GM23338 (cell line): Measurements from ENCODE around the gene NAE1. TPM values are rescaled to one million over a fixed set of nuclear protein-coding genes. Genes with fewer than 3 reads are reported as not detected.

Source experiments
- CTCF ChIP-seq, 2 experiments: fragments of 200-600 bp in 1 of 2; sonication (generic) in 1 of 2; conservative IDR thresholded peaks; 2 replicates each; pipeline versions ENCODE4 v1.5.1 to v1.6.1; 2016 to 2017; ENCODE audit warnings: antibody characterized with exemption in 2 of 2, low read depth in 2 of 2, mild to moderate bottlenecking in 2 of 2, moderate library complexity in 1 of 2
- EZH2phosphoT487 ChIP-seq: fragments of 200-600 bp; sonication (generic); IDR thresholded peaks from one replicate; pipeline ENCODE4 v1.8.1; 2018; ENCODE audit warnings: antibody characterized with exemption; ENCODE audit not compliant: unreplicated experiment
- ZNF331 ChIP-seq: fragments of 250-450 bp; sonication (Bioruptor Pico); IDR thresholded peaks from 2 replicates; pipeline ENCODE4 v1.5.0; 2020; ENCODE audit warnings: low read depth, mild to moderate bottlenecking, moderate library complexity
- ZNF462 ChIP-seq: fragments of 250-450 bp; sonication (Bioruptor Pico); IDR thresholded peaks from 2 replicates; pipeline ENCODE4 v1.5.0; 2020; ENCODE audit warnings: mild to moderate bottlenecking, moderate library complexity
- polyA plus RNA-seq: library from polyadenylated mRNA; unstranded; fragments of >200 nt; fragmentation: Nextera tagmentation; extraction: Ambion mirVana; gene quantifications from 2 replicates; pipeline ENCODE4 v1.2.1, GENCODE V29; 2016
- total RNA-seq: library from RNA; depleted of rRNA; stranded (reverse); fragments of >200 nt; shearing (Covaris generic); gene quantifications from 2 replicates; pipeline ENCODE4 v1.2.3, GENCODE V29; 2014; rRNA removed

Gene NAE1
- total and polyA plus RNA-seq, 2 experiments from 2014 or later = 139 to 209 TPM

GRCh38 chr16:66752958-66753357 lies 77.8 kb downstream of the NAE1 start (continued):
- TF ChIP-seq ZNF462 (CRISPR knock-in tag) (no peak), ZNF331 (CRISPR knock-in tag) (no peak), CTCF (conservative IDR thresholded peaks at IDR 0.05; ENCODE audit: low read depth in 2 of 2) (no peak), EZH2phosphoT487 (no peak)

Other genes with a start within 250 kb of the NAE1 start
- 16.4 and 20.0 TPM in 2 replicates for gene CMTM3, start 226.3 kb downstream of the NAE1 start, total RNA-seq
- 16.6 and 17.5 TPM in 2 replicates for gene CMTM3, start 226.3 kb downstream of the NAE1 start, polyA plus RNA-seq
- 54.1 and 77.0 TPM in 2 replicates for gene CMTM4, start 134.2 kb downstream of the NAE1 start, total RNA-seq
- gene CMTM4, start 134.2 kb downstream of the NAE1 start, polyA plus RNA-seq = 14.1 and 14.4 TPM in 2 replicates
- gene DYNC1LI2, start 79.4 kb downstream of the NAE1 start, total RNA-seq = 73.9 and 113 TPM in 2 replicates
- gene DYNC1LI2, start 79.4 kb downstream of the NAE1 start, polyA plus RNA-seq = 73.4 and 85.9 TPM in 2 replicates
- gene TERB1, start 29.4 kb downstream of the NAE1 start, total RNA-seq = not detected in 2 replicates
- gene TERB1, start 29.4 kb downstream of the NAE1 start, polyA plus RNA-seq = not detected in 2 replicates
- 2.5 and 2.8 TPM in 2 replicates for gene CA7, start 13.4 kb upstream of the NAE1 start, total RNA-seq
- gene CA7, start 13.4 kb upstream of the NAE1 start, polyA plus RNA-seq = 2.1 and 2.6 TPM in 2 replicates
- gene PDP2, start 49.5 kb upstream of the NAE1 start, total RNA-seq = 23.2 and 37.9 TPM in 2 replicates
- 8.2 and 9.0 TPM in 2 replicates for gene PDP2, start 49.5 kb upstream of the NAE1 start, polyA plus RNA-seq
- gene CDH16, start 87.9 kb upstream of the NAE1 start, total RNA-seq = not detected in 2 replicates
- not detected in 2 replicates for gene CDH16, start 87.9 kb upstream of the NAE1 start, polyA plus RNA-seq
- gene RRAD, start 94.6 kb upstream of the NAE1 start, total RNA-seq = not detected in 2 replicates
- 0.18 and 0.52 TPM in 2 replicates for gene RRAD, start 94.6 kb upstream of the NAE1 start, polyA plus RNA-seq
- gene CIAO2B, start 103.4 kb upstream of the NAE1 start, total RNA-seq = 85.0 and 92.4 TPM in 2 replicates
- gene CIAO2B, start 103.4 kb upstream of the NAE1 start, polyA plus RNA-seq = 181 and 189 TPM in 2 replicates
- gene CES2, start 104.5 kb upstream of the NAE1 start, total RNA-seq = 8.2 and 9.3 TPM in 2 replicates
- gene CES2, start 104.5 kb upstream of the NAE1 start, polyA plus RNA-seq = 4.3 and 5.0 TPM in 2 replicates
- 0.66 and 1.0 TPM in 2 replicates for gene CES3, start 130.3 kb upstream of the NAE1 start, total RNA-seq
- gene CES3, start 130.3 kb upstream of the NAE1 start, polyA plus RNA-seq = 0.55 and 0.92 TPM in 2 replicates
- gene CES4A, start 157.6 kb upstream of the NAE1 start, total RNA-seq = 0.10 and 0.39 TPM in 2 replicates
- gene CES4A, start 157.6 kb upstream of the NAE1 start, polyA plus RNA-seq = 0.16 and 0.42 TPM in 2 replicates
- 26.9 and 27.8 TPM in 2 replicates for gene CBFB, start 198.2 kb upstream of the NAE1 start, total RNA-seq
- gene CBFB, start 198.2 kb upstream of the NAE1 start, polyA plus RNA-seq = 26.1 and 31.0 TPM in 2 replicates